IPS-20b (cell line): Measurements from ENCODE around the gene ARID5B.

Experiments used
- H3K27ac ChIP-seq: one replicate; pipeline ENCODE4 v1.5.1; 2013; ENCODE audit warnings: low read length
- H3K27me3 ChIP-seq: 2 replicates; pipeline ENCODE4 v1.6.1; 2013; ENCODE audit warnings: mild to moderate bottlenecking, low read length, inconsistent platforms; ENCODE audit not compliant: insufficient read depth
- H3K36me3 ChIP-seq: 2 replicates; pipeline ENCODE4 v1.6.1; 2013; ENCODE audit warnings: low read depth, mild to moderate bottlenecking, inconsistent platforms, low read length, moderate library complexity; ENCODE audit not compliant: insufficient read depth
- H3K4me1 ChIP-seq: 2 replicates; pipeline ENCODE4 v1.6.1; 2013; ENCODE audit warnings: mild to moderate bottlenecking, control low read depth, inconsistent platforms, low read length, moderate library complexity; ENCODE audit not compliant: insufficient read depth
- H3K4me3 ChIP-seq: 2 replicates; pipeline ENCODE4 v1.5.1; 2013; ENCODE audit warnings: mild to moderate bottlenecking, low read length, inconsistent platforms
- H3K9ac ChIP-seq: 2 replicates; pipeline ENCODE4 v1.6.1; 2013; ENCODE audit warnings: low read depth, mild to moderate bottlenecking, inconsistent platforms, low read length, moderate library complexity
- H3K9me3 ChIP-seq: 2 replicates; pipeline ENCODE4 v1.6.1; 2013; ENCODE audit warnings: mild to moderate bottlenecking, low read depth, low read length, inconsistent platforms; ENCODE audit not compliant: insufficient read depth

Gene ARID5B

GRCh38 chr10:62048919-62049623, 147.6 kb downstream of the ARID5B start:
- no peak overlapping the region for H3K27ac ChIP-seq
- H3K36me3 ChIP-seq, result no peaks in the 10 kb centered on the region
- H3K9ac ChIP-seq, result peak overlapping the region; percentile 45; the same call in 1 of the 2 replicates
- H3K4me3 ChIP-seq, result peak overlapping the region; percentile 51; the same call in 1 of the 2 replicates
- peaks cover 39% of the 10 kb centered on the region for H3K4me1 ChIP-seq
- H3K9me3 ChIP-seq, result no peaks in the 10 kb centered on the region
- H3K27me3 ChIP-seq, result peaks cover 24% of the 10 kb centered on the region

GRCh38 chr10:62049624-62050345, 148.3 kb downstream of the ARID5B start:
- Histone ChIP-seq H3K4me1 (peaks cover 39% of the 10 kb centered on the region), H3K36me3 (no peaks in the 10 kb centered on the region), H3K27ac (no peak overlapping the region), H3K27me3 (peaks cover 24% of the 10 kb centered on the region), H3K9ac (peak overlapping the region; percentile 45; the same call in 1 of the 2 replicates), H3K4me3 (peak overlapping the region; percentile 51; the same call in 1 of the 2 replicates), H3K9me3 (no peaks in the 10 kb centered on the region)

DNA sequence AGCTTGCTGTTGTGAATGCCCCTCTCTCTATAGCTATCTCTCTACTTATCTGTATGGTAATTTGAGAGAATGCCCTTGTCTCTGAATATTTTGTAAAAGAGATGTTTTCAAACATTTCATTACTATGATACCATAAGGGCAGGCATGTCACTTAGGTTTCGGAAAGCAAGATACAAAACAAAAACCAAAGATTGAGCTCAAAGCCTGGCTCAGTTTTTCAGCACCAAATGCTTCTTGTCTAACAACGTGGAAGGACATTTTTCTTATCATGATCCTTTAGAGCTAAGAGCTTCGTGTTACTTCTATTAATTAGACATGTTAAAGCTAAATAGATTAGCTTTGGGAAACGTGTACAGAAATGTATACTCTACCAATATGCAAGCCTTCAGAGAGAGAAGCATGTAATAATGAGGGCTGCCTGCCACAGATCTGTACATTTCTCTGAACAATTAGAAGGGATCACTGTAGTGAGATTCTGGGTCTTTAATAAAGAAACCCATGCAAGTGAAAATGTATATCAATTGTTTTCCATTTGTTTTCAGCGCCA, 148.9 kb downstream of the ARID5B start:
- Histone ChIP-seq H3K27ac (no peak overlapping the region), H3K27me3 (peaks cover 24% of the 10 kb centered on the region), H3K4me3 (no peak overlapping the region; the same call in 1 of the 2 replicates), H3K9me3 (no peaks in the 10 kb centered on the region), H3K4me1 (peaks cover 39% of the 10 kb centered on the region), H3K9ac (0 out of 2 replicates have a peak overlapping the region, but pooled peaks have one; percentile 1), H3K36me3 (no peaks in the 10 kb centered on the region)

GRCh38 chr10:62050893-62051433, 149.5 kb downstream of the ARID5B start:
- 0 out of 2 replicates have a peak overlapping the region, but pooled peaks have one; percentile 1 for H3K9ac ChIP-seq
- no peak overlapping the region; the same call in 1 of the 2 replicates for H3K4me3 ChIP-seq
- peaks cover 39% of the 10 kb centered on the region for H3K4me1 ChIP-seq
- H3K36me3 ChIP-seq, result no peaks in the 10 kb centered on the region
- no peaks in the 10 kb centered on the region for H3K9me3 ChIP-seq
- peaks cover 24% of the 10 kb centered on the region for H3K27me3 ChIP-seq
- H3K27ac ChIP-seq, result no peak overlapping the region

GRCh38 chr10:62052276-62052675, 150.8 kb downstream of the ARID5B start:
- no peaks in the 10 kb centered on the region for H3K9me3 ChIP-seq
- peaks cover 24% of the 10 kb centered on the region for H3K27me3 ChIP-seq
- no peaks in the 10 kb centered on the region for H3K36me3 ChIP-seq
- no peak overlapping the region for H3K4me3 ChIP-seq
- peaks cover 35% of the 10 kb centered on the region for H3K4me1 ChIP-seq
- H3K9ac ChIP-seq, result no peak overlapping the region
- no peak overlapping the region for H3K27ac ChIP-seq

DNA sequence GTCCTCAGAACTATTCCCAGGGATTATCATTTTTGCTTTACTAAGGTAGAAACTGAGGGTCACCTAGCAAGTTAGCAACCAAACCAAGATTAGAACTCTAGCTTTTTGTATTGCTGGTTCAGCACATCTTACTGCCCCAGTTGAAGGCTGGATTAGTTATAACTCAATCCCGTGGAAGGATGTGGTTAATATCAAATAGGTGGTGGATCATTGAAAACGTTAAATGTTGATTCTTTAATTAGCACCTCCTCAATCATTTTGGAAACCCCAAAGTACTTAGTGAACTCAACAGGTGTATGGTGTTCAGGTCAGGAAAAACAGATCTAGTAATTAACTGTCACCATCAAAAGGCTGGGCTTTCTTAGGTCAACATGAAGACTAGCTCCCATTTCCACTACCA, 152.4 kb downstream of the ARID5B start:
- no peaks in the 10 kb centered on the region for H3K36me3 ChIP-seq
- no peak overlapping the region for H3K27ac ChIP-seq
- H3K9ac ChIP-seq, result no peak overlapping the region
- peaks cover 16% of the 10 kb centered on the region for H3K27me3 ChIP-seq
- peaks cover 26% of the 10 kb centered on the region for H3K4me1 ChIP-seq
- H3K4me3 ChIP-seq, result no peak overlapping the region
- H3K9me3 ChIP-seq, result no peaks in the 10 kb centered on the region

DNA sequence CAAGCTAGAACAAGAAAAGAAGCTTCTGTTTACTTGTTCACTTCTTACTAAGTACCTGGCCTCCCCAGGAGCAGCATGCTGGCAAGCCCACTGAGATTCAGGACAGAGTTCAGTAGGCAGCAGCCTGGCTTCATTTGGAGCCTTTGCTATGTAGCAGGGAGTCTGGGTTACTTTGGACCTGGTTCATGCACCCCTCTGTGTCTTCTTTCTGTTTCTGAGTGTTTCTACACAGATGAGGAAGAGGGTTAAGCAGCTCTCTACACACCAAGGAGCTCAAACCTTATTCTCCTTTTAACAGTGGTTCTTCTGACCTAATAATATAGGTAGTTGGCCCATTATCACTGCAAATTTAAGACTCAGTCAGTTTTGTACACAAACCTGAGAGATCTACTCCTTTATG, 152.9 kb downstream of the ARID5B start:
- Histone ChIP-seq H3K9me3 (no peaks in the 10 kb centered on the region), H3K9ac (no peak overlapping the region), H3K36me3 (no peaks in the 10 kb centered on the region), H3K27me3 (peaks cover 14% of the 10 kb centered on the region), H3K27ac (no peak overlapping the region), H3K4me3 (no peak overlapping the region), H3K4me1 (peaks cover 25% of the 10 kb centered on the region)

GRCh38 chr10:62054830-62055229, 153.3 kb downstream of the ARID5B start:
- H3K4me1 ChIP-seq, result peaks cover 21% of the 10 kb centered on the region
- H3K27ac ChIP-seq, result no peak overlapping the region
- H3K9me3 ChIP-seq, result no peaks in the 10 kb centered on the region
- H3K4me3 ChIP-seq, result no peak overlapping the region
- H3K9ac ChIP-seq, result no peak overlapping the region
- no peaks in the 10 kb centered on the region for H3K36me3 ChIP-seq
- peaks cover 10% of the 10 kb centered on the region; the same call in 1 of the 2 replicates for H3K27me3 ChIP-seq

- H3K9me3 ChIP-seq, result no peaks in the 10 kb centered on the region
- H3K27me3 ChIP-seq, result no peaks in the 10 kb centered on the region
- no peak overlapping the region for H3K27ac ChIP-seq
- H3K4me3 ChIP-seq, result no peak overlapping the region
- H3K36me3 ChIP-seq, result no peaks in the 10 kb centered on the region
- peaks cover 8% of the 10 kb centered on the region for H3K4me1 ChIP-seq
- H3K9ac ChIP-seq, result no peak overlapping the region
Measured at GRCh38 chr10:62056219-62056618, 154.7 kb downstream of the ARID5B start.

- Histone ChIP-seq H3K27me3 (no peaks in the 10 kb centered on the region), H3K9me3 (no peaks in the 10 kb centered on the region), H3K27ac (no peak overlapping the region), H3K4me3 (no peak overlapping the region), H3K9ac (no peak overlapping the region), H3K36me3 (no peaks in the 10 kb centered on the region), H3K4me1 (peaks cover 4% of the 10 kb centered on the region; the same call in 1 of the 2 replicates)
Measured at GRCh38 chr10:62056698-62057097, 155.2 kb downstream of the ARID5B start.

GRCh38 chr10:62057359-62057758, 155.9 kb downstream of the ARID5B start:
- no peaks in the 10 kb centered on the region for H3K4me1 ChIP-seq
- H3K4me3 ChIP-seq, result no peak overlapping the region
- no peak overlapping the region for H3K9ac ChIP-seq
- H3K27ac ChIP-seq, result no peak overlapping the region
- H3K36me3 ChIP-seq, result no peaks in the 10 kb centered on the region
- H3K27me3 ChIP-seq, result no peaks in the 10 kb centered on the region
- H3K9me3 ChIP-seq, result no peaks in the 10 kb centered on the region
